Kidney (tissue), 14 donors: Measurements from ENCODE around the gene MCM3AP. TPM values are rescaled to one million over a fixed set of nuclear protein-coding genes. Genes with fewer than 3 reads are reported as not detected.
A peak's percentile ranks its signal among the peaks of the same experiment; 100 is the strongest.
"Not testable (repeated sequence)": the region's sequence is repeated elsewhere in the genome, so short reads cannot be mapped to it uniquely, and the experiment has no call there.

Experiments used
- DNase-seq, 5 donors: peaks; one replicate each; pipeline ENCODE4 v3.0.0-alpha.2; 2013 to 2020
- FAIRE-seq: peaks from 2 replicates; lab custom pipeline; 2012; peaks lifted over from hg19 to GRCh38; lab: Jason Lieb, UNC
- H3K27ac ChIP-seq, 2 donors: one replicate each; pipeline ENCODE4 v1.7.0; 2013; ENCODE audit warnings: low read depth in 2 of 2, low read length in 2 of 2, inconsistent platforms in 1 of 2
- H3K27me3 ChIP-seq: one replicate; pipeline ENCODE4 v1.7.1; 2013; ENCODE audit warnings: low read length, inconsistent platforms; ENCODE audit not compliant: control insufficient read depth, insufficient read depth
- H3K36me3 ChIP-seq, 3 donors: one replicate each; pipeline versions ENCODE4 v1.7.0 to v1.7.1; 2013; ENCODE audit warnings: low read length in 3 of 3, control low read depth in 1 of 3, inconsistent platforms in 1 of 3; ENCODE audit not compliant: insufficient read depth in 3 of 3, control insufficient read depth in 2 of 3
- H3K4me1 ChIP-seq, 3 donors: one replicate each; pipeline versions ENCODE4 v1.7.0 to v1.7.1; 2013; ENCODE audit warnings: low read length in 3 of 3, inconsistent platforms in 1 of 3, low read depth in 1 of 3; ENCODE audit not compliant: control insufficient read depth in 2 of 3, insufficient read depth in 2 of 3
- H3K4me3 ChIP-seq, 3 donors: one replicate each; pipeline versions ENCODE4 v1.7.0 to v1.8.1; 2013; ENCODE audit warnings: low read length in 3 of 3, control low read depth in 1 of 3, inconsistent platforms in 1 of 3
- H3K9ac ChIP-seq, 3 donors: one replicate each; pipeline versions ENCODE4 v1.7.0 to v1.7.1; 2013; ENCODE audit warnings: low read length in 3 of 3, control low read depth in 1 of 3, inconsistent platforms in 1 of 3
- H3K9me3 ChIP-seq, 3 donors: one replicate each; pipeline versions ENCODE4 v1.7.0 to v1.7.1; 2013; ENCODE audit warnings: low read length in 3 of 3, control low read depth in 1 of 3, inconsistent platforms in 1 of 3; ENCODE audit not compliant: control insufficient read depth in 2 of 3, insufficient read depth in 1 of 3
- CTCF ChIP-seq: IDR thresholded peaks from 3 replicates; pipeline ENCODE4 v1.5.1; 2012; ENCODE audit warnings: mild to moderate bottlenecking, moderate library complexity, borderline replicate concordance; ENCODE audit not compliant: insufficient read depth; ENCODE audit errors: extremely low read depth
- intact Hi-C: fragments of 100-400 bp; cut with DNase I; formaldehyde crosslinking; loops from one replicate; pipeline ENCODE4 v1.11.1; 2022
- polyA plus RNA-seq: library from polyadenylated mRNA; stranded (reverse); fragments of 350-450 nt; fragmentation: Illumina TruSeq; extraction: RNeasy Lipid Tissue Mini Kit (QIAGEN cat#74804); gene quantifications from one replicate; pipeline ENCODE4 v1.2.3, GENCODE V29; 2014; ENCODE audit warnings: low read depth, low replicate concordance; ENCODE audit not compliant: insufficient read depth
- total RNA-seq: library from RNA; stranded (reverse); fragmentation: NEBNext Ultra II Directional; extraction: Animal tissue kit (Norgen Biotek cat#: 25700); gene quantifications from one replicate; pipeline ENCODE4 v1.2.1, GENCODE V29; 2021
- donor health status: control.
- donor health status: control.
- donor health status: control.
- donor health status: control.
- donor health status: control.
- donor health status: DM: yes; HTN: yes; CAD: no.
- donor health status: Normal renal cell carcinoma (clear cell type).

MCM3AP gene
- total and polyA plus RNA-seq, 2 donors from 2014 or later: 29.0 to 101 TPM

GRCh38 chr21:46227811-46228344, 57.5 kb downstream of the MCM3AP start:
- Histone ChIP-seq H3K36me3 (peaks cover 0 to 4% (median 0%) of the 10 kb centered on the region in 3 donors), H3K27ac (peak overlapping the region in 1 of 2 donors; percentile 78), H3K4me1 (peaks cover 0 to 11% (median 7%) of the 10 kb centered on the region in 3 donors), H3K4me3 (peak overlapping the region; percentile 49 to 66 (median 53)), H3K9ac (peak overlapping the region in 2 of 3 donors; percentile 23 to 70), H3K27me3 (no peaks in the 10 kb centered on the region), H3K9me3 (no peaks in the 10 kb centered on the region)
- no peak for FAIRE-seq
- TF ChIP-seq CTCF: no peak
- intact Hi-C loops: no loop called here
- DNase-seq: peak in 1 of 5 donors; percentile 7

GRCh38 chr21:46226920-46227599, 58.4 kb downstream of the MCM3AP start:
- no peak for TF ChIP-seq CTCF
- Histone ChIP-seq H3K27me3 (no peaks in the 10 kb centered on the region), H3K9me3 (no peaks in the 10 kb centered on the region), H3K4me1 (peaks cover 0 to 11% (median 7%) of the 10 kb centered on the region in 3 donors), H3K36me3 (peaks cover 0 to 4% (median 0%) of the 10 kb centered on the region in 3 donors), H3K4me3 (peak overlapping the region in 1 of 3 donors; percentile 49), H3K27ac (no peak overlapping the region), H3K9ac (no peak overlapping the region)
- intact Hi-C loops: no loop called here
- FAIRE-seq: no peak
- DNase-seq: peak in 1 of 5 donors; percentile 10

GRCh38 chr21:46226146-46226545, 59.3 kb downstream of the MCM3AP start:
- Histone ChIP-seq H3K4me1 (peaks cover 0 to 11% (median 7%) of the 10 kb centered on the region in 3 donors), H3K36me3 (peaks cover 0 to 5% (median 0%) of the 10 kb centered on the region in 3 donors), H3K9me3 (no peaks in the 10 kb centered on the region), H3K4me3 (no peak overlapping the region), H3K27ac (no peak overlapping the region), H3K27me3 (no peaks in the 10 kb centered on the region), H3K9ac (no peak overlapping the region)
- TF ChIP-seq CTCF: no peak
- DNase-seq: no peak
- intact Hi-C loops: no loop called here
- FAIRE-seq: no peak

GRCh38 chr21:46223661-46224060, 61.8 kb downstream of the MCM3AP start:
- H3K9ac ChIP-seq, H3K27me3 ChIP-seq, H3K4me1 ChIP-seq, FAIRE-seq, H3K27ac ChIP-seq, intact Hi-C loops, H3K9me3 ChIP-seq, H3K4me3 ChIP-seq: not testable (repeated sequence)
- DNase-seq: peak in 1 of 5 donors; percentile 8
- H3K36me3 ChIP-seq: peaks cover 0 to 10% (median 4%) of the 10 kb centered on the region in 3 donors
